Subcutaneous abdominal adipose tissue (tissue), 5 donors: Measurements from ENCODE around the gene LACTBL1.

Experiments
- H3K27ac ChIP-seq: one replicate; pipeline ENCODE4 v1.7.0; 2013; ENCODE audit warnings: low read depth, mild to moderate bottlenecking, inconsistent platforms, low read length, moderate library complexity
- H3K27me3 ChIP-seq, 5 donors: one replicate each; pipeline ENCODE4 v1.7.0; 2013; ENCODE audit warnings: low read length in 5 of 5, inconsistent platforms in 1 of 5; ENCODE audit not compliant: control insufficient read depth in 5 of 5, insufficient read depth in 4 of 5
- H3K36me3 ChIP-seq, 5 donors: one replicate each; pipeline ENCODE4 v1.7.0; 2013; ENCODE audit warnings: low read length in 5 of 5; ENCODE audit not compliant: control insufficient read depth in 5 of 5, insufficient read depth in 5 of 5
- H3K4me1 ChIP-seq, 5 donors: one replicate each; pipeline ENCODE4 v1.7.0; 2013; ENCODE audit warnings: low read length in 5 of 5, mild to moderate bottlenecking in 3 of 5, moderate library complexity in 1 of 5; ENCODE audit not compliant: control insufficient read depth in 5 of 5, insufficient read depth in 5 of 5
- H3K4me3 ChIP-seq, 5 donors: one replicate each; pipeline ENCODE4 v1.7.0; 2013; ENCODE audit warnings: low read length in 5 of 5, low read depth in 1 of 5
- H3K9ac ChIP-seq, 5 donors: one replicate each; pipeline ENCODE4 v1.7.0; 2013; ENCODE audit warnings: low read length in 5 of 5, mild to moderate bottlenecking in 4 of 5, moderate library complexity in 3 of 5
- H3K9me3 ChIP-seq, 5 donors: one replicate each; pipeline ENCODE4 v1.7.0; 2013; ENCODE audit warnings: low read length in 5 of 5; ENCODE audit not compliant: control insufficient read depth in 5 of 5
- donor health status: healthy.
- donor health status: healthy.
- donor health status: healthy.
- donor health status: healthy.
- donor health status: healthy.

LACTBL1 gene

DNA sequence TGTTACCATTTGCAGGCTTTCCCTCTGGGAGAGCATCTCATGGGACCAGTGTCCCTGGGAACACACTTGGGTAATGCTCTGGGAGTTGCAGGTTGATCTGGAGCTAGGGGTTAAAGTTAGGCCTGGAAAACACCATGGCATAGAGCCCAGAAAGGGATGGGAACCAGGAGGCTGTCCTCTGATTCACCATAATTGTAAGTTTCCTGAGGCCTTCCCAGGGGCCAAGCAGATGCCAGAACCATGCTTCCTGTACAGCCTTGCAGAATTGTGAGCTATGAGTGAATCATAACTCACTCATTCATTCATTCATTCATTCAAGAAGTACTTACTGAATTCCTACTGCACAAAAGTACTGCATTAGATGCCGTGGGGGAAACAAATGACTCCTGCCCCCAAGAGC lies 50.0 kb downstream of the LACTBL1 start:
- Histone ChIP-seq H3K27me3 (peaks cover 2 to 23% (median 13%) of the 10 kb centered on the region in 5 donors), H3K9ac (no peak overlapping the region), H3K4me1 (no peaks in the 10 kb centered on the region), H3K27ac (no peak overlapping the region), H3K4me3 (no peak overlapping the region), H3K9me3 (no peaks in the 10 kb centered on the region), H3K36me3 (no peaks in the 10 kb centered on the region)

- no peak overlapping the region for H3K9ac ChIP-seq
- no peak overlapping the region for H3K27ac ChIP-seq
- H3K4me1 ChIP-seq = no peaks in the 10 kb centered on the region
- H3K4me3 ChIP-seq = no peak overlapping the region
- no peaks in the 10 kb centered on the region for H3K36me3 ChIP-seq
- no peaks in the 10 kb centered on the region for H3K9me3 ChIP-seq
- H3K27me3 ChIP-seq = peaks cover 3 to 22% (median 13%) of the 10 kb centered on the region in 5 donors
Observed at GRCh38 chr1:22921452-22922126, 51.1 kb downstream of the LACTBL1 start.

DNA sequence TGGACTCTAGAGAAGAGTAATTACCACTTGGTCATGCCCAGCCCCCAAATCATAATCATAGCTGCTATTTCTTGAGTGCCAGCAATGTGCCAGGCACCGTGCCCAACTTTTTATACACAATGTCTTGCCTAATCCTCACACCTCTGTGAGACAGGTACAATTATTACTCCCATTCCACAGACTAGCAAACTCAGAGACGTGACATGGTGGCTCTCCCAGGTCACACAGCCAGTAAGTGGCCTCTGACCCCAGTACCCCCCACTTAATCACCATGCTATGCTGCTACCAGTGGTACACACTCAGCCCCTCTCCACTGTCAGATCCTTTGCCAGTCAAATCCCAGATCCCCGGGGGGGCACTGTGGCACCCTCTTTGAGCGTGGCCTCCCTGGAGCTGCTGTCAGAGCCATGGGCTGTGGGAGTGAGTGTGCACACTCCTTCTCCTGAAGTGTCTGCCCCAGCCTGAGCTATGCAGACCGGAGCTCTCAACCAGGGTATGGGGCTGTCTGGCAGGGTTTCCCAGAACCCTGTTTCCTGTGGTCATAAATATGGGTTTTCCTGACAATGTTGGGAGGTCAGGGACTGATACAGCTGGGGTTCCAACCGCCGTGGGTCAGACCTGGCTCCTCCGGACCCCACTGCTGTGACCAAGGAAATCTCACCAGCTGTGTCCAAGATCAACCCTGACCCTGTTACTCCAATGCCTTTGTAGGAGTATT lies 51.8 kb downstream of the LACTBL1 start:
- H3K36me3 ChIP-seq = no peaks in the 10 kb centered on the region
- peaks cover 3 to 18% (median 13%) of the 10 kb centered on the region in 5 donors for H3K27me3 ChIP-seq
- no peak overlapping the region for H3K27ac ChIP-seq
- H3K4me1 ChIP-seq = no peaks in the 10 kb centered on the region
- H3K9me3 ChIP-seq = no peaks in the 10 kb centered on the region
- H3K9ac ChIP-seq = no peak overlapping the region
- H3K4me3 ChIP-seq = no peak overlapping the region

DNA sequence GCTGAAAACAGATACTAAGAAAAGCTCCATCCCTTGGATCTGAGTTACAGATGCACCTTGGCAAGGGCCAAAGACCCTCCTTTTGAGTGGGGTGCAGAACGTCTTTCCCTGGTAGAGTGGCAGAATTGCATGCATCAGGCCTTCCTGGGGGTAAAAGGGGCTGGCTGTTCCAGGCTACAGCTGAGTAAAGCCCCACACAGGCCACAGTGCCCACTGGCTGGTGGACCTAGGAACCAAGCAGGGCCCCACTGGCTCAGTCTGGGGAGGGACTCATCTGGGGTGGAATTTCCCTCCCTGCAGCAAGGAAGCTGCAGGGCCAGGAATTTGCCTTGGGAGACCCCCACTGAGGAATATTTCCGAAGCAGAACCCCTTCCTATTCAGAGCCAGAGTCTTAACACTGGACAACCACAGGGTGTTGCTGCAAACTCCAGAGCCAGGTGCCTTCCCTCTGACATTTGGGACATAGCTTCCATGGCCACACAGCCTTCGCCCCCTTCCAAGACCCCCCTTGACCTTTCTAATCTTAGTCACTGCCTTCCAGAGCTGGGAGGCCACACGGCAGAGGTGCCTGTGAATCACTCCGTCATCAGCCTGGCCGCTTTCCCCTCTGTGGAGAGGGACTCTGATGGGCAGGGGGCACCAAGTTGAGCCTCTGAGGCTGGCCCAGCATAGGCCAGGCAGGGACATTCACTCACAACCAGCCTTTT lies 52.5 kb downstream of the LACTBL1 start:
- no peak overlapping the region for H3K9ac ChIP-seq
- H3K36me3 ChIP-seq = no peaks in the 10 kb centered on the region
- no peaks in the 10 kb centered on the region for H3K4me1 ChIP-seq
- H3K9me3 ChIP-seq = no peaks in the 10 kb centered on the region
- H3K27me3 ChIP-seq = peaks cover 3 to 19% (median 8%) of the 10 kb centered on the region in 5 donors
- H3K27ac ChIP-seq = no peak overlapping the region
- H3K4me3 ChIP-seq = no peak overlapping the region

DNA sequence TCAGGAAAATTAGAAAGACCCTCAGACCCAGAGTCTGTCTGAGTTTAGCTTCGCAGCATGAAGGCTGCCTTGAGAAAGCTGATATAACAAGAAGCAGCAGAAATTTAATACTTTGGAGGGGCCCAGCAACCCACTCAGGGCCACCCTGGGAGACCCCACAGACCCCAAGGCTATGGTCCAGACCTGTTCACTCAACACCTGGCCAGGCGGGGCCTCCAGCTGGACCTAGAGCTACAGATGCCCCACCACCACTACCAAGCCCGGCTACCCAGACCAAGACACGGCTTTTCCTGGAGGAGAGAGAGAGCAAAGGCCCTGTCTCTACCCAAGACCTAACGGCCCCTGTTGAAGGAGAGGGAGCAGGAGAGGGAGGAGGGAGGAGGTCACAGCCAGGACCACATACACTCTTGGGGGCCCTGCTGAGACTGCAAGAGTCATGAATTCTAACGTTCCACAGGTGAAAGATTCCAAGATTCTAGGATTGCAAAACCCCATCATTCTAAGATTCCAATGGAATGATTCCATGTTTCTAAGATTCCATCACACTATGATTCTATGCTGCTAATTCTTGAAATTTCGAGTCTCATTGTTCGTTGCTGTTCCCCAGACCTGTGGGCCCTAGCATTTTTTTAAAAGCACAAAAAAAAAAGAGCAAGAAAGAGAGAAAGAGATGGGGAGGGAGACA lies 53.2 kb downstream of the LACTBL1 start:
- no peak overlapping the region for H3K4me3 ChIP-seq
- no peaks in the 10 kb centered on the region for H3K4me1 ChIP-seq
- peaks cover 3 to 15% (median 8%) of the 10 kb centered on the region in 5 donors for H3K27me3 ChIP-seq
- H3K9ac ChIP-seq = no peak overlapping the region
- H3K9me3 ChIP-seq = no peaks in the 10 kb centered on the region
- H3K36me3 ChIP-seq = no peaks in the 10 kb centered on the region
- H3K27ac ChIP-seq = no peak overlapping the region

DNA sequence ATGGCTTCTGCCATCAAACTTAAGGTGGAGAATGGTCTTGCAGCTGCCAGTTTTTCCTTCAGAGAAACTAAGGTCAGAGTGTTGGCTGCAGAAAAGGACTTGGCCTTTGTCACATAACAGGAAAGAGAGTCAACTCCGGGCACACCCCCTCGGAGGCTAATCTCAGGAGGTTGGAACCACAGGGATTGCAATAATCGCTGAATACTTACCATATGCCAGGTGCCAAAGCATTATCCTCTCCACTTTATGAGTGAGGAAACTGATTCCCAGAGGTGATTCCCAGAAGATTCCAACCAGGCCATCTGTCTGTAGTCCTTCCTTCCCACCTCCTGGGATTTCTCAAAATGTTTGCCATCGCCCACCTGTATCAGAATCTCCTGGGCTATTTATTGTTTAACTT lies 54.0 kb downstream of the LACTBL1 start:
- no peaks in the 10 kb centered on the region for H3K9me3 ChIP-seq
- no peak overlapping the region for H3K9ac ChIP-seq
- H3K27me3 ChIP-seq = peaks cover 2 to 13% (median 8%) of the 10 kb centered on the region in 5 donors
- no peak overlapping the region for H3K27ac ChIP-seq
- no peaks in the 10 kb centered on the region for H3K36me3 ChIP-seq
- no peak overlapping the region for H3K4me3 ChIP-seq
- no peaks in the 10 kb centered on the region for H3K4me1 ChIP-seq

DNA sequence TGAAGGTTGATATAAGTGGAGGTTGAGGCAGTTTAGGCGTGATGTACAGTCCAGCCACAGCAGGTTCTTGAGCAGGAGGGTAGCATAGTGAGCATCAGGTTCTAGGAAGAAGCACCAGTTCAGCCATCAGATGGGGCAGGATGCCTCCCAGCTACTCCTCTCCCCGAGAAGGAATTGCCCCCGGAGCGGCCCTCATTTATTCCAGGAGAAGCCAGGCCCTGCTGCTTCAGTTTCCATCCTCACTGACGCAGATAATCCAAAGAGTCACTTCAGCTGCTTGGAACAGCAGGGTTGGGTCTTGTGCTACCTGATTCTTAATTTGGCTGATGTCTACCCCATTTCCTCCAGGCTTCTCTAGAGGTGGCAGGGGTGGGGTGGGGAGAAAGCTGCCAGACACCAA lies 54.7 kb downstream of the LACTBL1 start:
- Histone ChIP-seq H3K36me3 (no peaks in the 10 kb centered on the region), H3K9ac (no peak overlapping the region), H3K4me1 (no peaks in the 10 kb centered on the region), H3K27ac (no peak overlapping the region), H3K27me3 (peaks cover 0 to 13% (median 8%) of the 10 kb centered on the region in 5 donors), H3K4me3 (no peak overlapping the region), H3K9me3 (no peaks in the 10 kb centered on the region)

- Histone ChIP-seq H3K36me3 (peaks cover 0 to 12% (median 8%) of the 10 kb centered on the region in 5 donors), H3K27me3 (peaks cover 0 to 13% (median 8%) of the 10 kb centered on the region in 5 donors), H3K27ac (no peak overlapping the region), H3K9me3 (no peaks in the 10 kb centered on the region), H3K4me1 (no peaks in the 10 kb centered on the region), H3K9ac (no peak overlapping the region), H3K4me3 (no peak overlapping the region)
Observed at GRCh38 chr1:22916471-22916820, 56.2 kb downstream of the LACTBL1 start.

DNA sequence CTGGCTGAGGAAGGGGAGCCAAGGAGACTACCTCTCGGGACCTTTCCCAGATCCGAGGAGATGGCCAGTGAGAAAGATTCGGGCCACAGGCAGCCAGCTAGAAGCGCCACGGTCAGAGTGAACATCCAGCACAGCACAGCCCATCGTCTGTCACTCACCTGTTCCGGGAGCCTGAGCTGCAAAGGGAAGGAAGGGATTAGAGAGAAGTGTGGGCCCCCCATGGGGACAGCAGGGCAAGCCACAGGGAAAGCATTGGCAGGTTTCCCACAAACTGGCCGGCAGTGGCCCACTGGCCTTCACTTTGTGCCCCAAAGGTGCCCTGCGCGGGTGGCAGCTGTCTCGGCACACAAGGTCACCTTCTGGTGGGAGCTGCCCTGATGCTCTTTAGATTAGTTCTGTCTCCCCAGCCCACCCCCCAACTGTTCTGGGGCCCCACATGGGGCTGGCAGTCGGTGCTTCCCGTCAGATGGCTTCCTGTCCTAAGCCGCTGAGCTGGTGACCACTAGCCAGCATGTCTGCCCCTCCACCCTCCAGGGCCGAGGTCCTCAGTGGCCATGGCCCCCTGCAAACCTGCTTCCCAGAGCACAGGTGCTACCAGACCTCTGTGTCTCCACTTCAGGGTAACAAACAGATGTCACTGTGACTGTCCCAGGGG lies 56.7 kb downstream of the LACTBL1 start:
- Histone ChIP-seq H3K4me3 (no peak overlapping the region), H3K27ac (no peak overlapping the region), H3K36me3 (peaks cover 0 to 13% (median 8%) of the 10 kb centered on the region in 5 donors), H3K9ac (no peak overlapping the region), H3K4me1 (no peaks in the 10 kb centered on the region), H3K9me3 (no peaks in the 10 kb centered on the region), H3K27me3 (peaks cover 0 to 11% (median 6%) of the 10 kb centered on the region in 5 donors)
